ENCODE data around the gene NBAS.
"Not testable (repeated sequence)": the region's sequence is repeated elsewhere in the genome, so short reads cannot be mapped to it uniquely, and the experiment has no call there.

NBAS gene

DNA sequence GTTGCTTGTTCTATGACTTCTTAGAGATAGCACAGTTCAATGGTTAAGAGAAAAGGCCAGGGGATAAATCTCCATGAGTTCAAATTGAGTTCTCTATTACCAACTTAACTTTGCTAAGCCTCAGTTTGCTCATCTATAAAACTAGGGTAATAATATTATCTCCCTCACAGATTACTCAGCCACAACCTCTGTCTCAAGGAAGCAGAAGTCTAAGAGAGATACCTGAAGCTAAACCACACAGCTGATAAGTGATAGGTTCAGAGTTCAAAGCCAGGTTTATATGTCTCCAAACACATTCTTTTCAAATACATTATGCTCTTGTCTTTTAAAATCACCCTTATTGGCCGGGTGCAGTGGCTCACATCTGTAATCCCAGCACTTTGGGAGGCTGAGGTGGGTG is 287.7 kb downstream of the NBAS start:
- no peak for DNase-seq (ENCODE audit: low read depth in 1 of 2, low spot score in 1 of 2)

DNA sequence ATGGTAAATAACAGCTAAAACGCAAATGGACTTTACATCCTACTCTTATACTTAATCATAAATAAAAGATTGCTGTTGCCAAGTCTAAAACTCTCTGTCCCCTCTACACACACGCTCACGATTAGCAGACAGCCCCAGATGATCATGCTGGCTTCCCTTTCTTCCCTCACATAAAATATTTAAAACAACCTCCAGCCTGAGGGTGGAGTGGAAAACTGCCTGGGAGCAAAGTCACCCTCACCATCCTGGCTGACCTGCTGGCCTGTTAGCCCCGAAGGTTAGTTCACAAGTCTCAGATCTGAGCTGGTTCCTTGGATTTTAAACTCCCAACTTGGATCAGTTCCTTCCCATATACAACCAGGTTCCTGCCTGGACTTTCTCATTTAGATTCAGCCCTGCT is 288.2 kb downstream of the NBAS start:
- no peak for DNase-seq (ENCODE audit: low read depth in 1 of 2, low spot score in 1 of 2)

DNA sequence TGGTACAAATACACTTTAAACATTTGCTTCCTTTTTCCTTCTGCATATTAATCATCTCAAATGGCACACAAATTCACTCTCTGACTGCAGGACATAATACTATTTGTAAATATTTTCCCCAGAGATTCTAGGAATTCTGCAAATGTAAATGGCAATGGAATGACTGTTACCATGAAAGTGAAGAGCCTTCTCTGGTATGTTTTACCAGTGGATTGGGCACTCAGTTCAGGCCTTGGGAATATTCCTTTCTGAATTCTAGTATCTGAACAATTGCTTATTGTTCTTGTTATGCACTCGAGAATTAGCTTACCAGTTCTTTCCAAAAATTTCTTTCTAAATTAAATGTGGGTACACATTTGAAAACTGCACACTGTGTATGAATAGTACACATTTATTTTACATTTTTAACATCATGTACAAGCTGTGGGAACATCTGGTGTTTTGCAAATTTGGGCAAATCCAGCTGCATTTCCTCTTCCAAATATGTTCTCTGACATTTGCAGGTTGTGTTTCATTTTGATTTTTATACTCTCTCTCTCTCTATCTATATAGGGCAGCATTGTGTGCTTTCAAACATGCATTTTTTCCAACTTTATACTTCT is 289.1 kb downstream of the NBAS start:
- no peak for DNase-seq (ENCODE audit: low read depth in 1 of 2, low spot score in 1 of 2)

DNA sequence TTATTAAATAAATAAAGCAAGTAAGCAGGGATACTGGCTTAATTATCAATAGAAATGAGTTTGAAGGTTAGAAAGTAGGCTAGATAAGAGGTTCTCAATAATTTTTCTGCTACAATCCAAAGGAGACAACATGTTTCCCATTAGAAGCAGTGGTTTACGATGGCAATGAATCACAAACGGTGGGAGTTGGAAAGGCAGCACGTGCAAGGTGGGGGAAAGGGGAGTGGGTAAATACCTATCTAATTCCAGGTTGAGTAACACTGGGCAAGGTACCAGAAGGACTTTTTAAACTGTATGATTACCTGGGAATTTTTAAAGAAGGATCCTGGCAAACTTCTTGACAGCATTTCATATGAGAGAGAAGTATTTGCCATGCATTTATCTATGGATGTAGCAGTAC is 289.9 kb downstream of the NBAS start:
- no peak for DNase-seq (ENCODE audit: low read depth in 1 of 2, low spot score in 1 of 2)

DNA sequence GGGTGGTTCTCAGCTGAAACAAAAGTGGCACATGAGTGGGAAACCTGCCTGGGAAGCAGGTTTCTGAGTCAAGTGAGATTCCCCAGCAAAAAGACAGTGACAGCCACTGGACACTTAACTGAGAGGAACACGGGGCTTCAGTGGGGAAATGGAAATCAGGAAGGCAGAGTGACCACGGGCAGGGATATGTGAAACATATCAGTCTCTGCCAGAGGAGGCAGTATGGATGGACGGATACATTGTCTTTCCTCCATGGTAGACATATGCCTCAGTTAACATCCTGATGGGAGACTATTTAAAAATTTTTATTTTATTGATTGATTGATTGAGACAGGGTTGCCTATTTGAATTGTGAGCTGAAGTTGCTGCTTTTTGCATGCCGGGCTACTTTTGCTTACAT is 292.1 kb downstream of the NBAS start:
- no peak for DNase-seq (ENCODE audit: low read depth in 1 of 2, low spot score in 1 of 2)

DNA sequence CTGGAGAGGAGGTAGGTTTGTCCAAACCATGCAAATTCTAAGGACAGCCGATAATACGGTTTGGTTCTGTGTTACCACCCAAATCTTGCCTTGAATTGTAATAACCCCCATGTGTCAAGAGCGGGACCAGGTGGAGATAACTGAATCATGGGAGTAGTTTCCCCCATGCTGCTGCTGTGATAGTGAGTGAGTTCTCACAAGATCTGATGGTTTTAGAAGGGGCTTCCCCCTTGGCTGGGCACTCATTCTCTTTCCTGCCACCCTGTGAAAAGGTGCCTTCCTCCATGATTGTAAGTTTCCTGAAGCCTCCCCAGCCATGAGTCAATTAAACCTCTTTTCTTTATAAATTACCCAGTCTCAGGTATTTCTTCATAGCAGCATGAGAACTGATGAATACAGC is 295.2 kb downstream of the NBAS start:
- no peak for DNase-seq (ENCODE audit: low read depth in 1 of 2, low spot score in 1 of 2)

DNA sequence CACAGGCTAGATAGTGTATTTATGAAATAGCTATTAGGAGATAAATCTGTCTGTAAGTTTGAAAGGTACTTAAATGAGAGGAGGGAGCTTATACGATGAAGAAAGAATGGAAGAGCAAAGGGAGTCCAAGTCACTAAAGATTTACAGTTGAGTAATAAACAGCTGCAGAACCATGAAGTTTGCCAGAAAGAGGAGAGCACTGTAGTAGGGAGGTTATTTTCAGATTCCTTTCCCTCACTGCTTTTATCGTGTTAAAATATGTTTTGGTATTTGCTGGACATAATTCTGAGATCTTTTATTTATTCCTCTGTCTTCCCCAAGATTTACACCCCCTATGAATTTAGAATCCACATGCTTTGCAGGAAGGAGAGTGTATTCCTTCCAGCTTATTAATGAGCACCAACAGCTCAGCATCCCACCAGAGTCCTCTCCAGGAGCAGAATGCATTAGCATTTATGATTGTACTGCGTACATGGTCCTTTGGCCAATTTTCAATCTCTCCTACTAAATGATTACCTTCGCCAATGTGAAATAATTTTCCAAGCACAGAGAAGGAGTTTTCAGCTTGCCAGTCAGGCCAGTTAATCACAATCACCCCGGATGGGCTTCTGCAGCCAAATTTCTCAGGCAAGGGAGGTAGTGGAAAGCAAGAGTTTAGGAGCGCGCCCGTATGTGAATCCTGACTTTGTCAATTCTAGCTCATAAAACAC is 297.0 kb downstream of the NBAS start:
- no peak for DNase-seq (ENCODE audit: low read depth in 1 of 2, low spot score in 1 of 2)

DNA sequence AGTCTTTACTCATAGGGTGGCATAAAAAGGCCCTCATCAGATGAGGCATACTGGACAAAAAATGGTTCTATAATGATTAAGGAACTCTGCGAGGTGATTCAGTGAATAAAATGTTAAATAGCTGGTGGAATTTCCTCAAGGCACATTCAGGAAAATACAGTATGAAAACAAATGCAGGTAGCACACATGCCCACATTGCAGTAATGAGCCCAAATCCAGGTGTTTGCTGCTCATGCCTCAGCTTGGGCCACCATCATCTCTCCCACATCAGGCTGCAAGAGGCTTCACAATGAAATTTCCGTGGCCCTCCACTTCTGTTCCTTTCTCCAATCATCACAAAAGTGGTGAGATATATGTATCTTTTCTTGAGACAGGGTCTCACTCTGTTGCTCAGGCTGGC is 298.3 kb downstream of the NBAS start:
- DNase-seq (ENCODE audit: low read depth in 1 of 2, low spot score in 1 of 2): no peak

DNA sequence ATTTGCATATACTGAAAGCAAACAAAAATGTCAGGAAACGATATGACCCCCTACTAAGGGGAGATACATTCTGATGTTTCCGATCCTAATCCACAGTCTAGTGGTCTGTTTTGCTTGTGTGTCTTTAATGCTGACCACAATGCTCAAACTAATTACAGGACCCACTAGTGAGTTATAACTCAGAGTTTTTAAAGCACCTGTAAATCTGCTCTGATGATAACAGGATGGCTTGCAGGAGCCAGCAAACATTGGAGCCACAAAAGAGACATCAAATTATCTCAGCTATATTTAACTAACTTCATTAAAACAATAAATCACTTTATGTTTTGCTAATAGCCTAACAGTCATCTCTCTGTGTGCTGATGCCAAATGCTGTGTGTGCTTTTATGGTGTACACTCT is 300.3 kb downstream of the NBAS start:
- DNase-seq (ENCODE audit: low read depth in 1 of 2, low spot score in 1 of 2): no peak

DNA sequence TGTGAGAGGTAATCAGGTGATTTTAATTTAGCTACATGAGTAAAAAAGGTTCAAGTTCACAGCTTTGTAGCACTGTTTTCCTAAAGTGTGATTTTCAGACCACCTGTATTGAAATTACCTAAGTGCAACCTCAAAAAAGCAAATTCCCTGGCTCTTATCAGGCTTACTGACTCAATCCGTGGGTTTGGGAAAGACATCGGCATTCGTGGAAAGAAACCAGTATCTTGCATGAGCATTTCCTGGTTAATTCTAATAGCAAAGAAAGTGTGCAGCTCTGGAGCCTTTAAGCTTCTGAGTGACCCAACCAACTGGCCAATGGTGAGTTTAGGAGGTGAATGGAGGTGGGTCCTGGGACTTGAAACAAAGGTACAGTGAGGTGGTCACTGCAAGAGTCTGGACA is 300.9 kb downstream of the NBAS start:
- DNase-seq (ENCODE audit: low read depth in 1 of 2, low spot score in 1 of 2): no peak

DNA sequence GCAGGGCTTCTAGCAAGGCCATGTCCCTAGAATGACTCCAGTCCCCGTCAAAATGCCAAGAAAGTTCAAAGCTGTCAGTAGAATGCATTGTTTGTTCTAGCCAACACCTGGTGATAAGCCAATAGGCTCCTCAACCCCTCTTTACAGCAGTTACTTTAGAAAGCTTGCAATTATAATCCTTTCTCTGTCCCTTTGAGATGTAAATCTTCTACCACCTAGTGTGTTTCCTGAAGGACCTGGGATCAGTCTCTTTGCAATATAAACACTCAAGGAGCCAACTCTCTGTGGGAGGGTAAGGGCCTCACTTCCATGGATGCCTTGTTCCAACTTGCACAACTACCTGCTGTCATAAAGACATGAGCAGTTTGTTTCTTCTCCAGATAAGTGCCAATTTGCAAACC is 301.8 kb downstream of the NBAS start:
- DNase-seq (ENCODE audit: low read depth in 1 of 2, low spot score in 1 of 2): no peak

DNA sequence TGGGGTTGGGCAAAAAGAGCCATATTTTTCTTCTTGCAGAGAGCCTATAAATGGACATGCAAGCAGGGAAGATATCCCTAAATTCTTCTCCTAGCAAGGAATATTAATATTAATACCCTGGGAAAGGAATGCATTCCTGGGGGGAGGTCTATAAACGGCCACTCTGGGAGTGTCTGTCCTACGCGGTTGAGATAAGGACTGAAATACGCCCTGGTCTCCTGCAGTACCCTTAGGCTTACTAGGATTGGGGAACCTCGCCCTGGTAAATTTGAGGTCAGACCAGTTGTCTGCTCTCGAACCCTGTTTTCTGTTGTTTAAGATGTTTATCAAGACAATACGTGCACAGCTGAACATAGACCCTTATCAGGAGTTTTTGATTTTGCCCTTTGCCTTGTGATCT is 302.7 kb downstream of the NBAS start:
- not testable (repeated sequence) for DNase-seq (ENCODE audit: low read depth in 1 of 2, low spot score in 1 of 2)

DNA sequence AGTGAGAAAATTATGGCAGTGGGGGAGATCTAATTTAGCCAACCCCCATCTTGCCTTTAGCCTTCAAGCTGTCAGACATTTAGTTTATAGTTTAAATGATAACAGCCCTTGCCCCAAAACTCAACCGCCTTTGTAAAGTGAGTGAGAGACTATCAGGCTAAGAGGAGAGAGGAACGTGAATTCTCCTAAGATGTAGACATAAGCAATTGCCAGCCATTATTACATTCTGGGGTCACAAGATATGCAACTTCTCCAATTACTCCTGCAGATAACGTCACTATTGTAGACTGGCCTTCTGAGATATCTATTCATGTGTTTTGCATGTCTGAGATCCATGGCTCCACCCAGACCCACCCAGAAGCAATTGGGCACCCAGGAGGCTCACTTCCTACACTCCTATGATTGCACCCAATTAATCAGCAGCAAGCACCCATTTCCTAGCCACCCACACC is 307.3 kb downstream of the NBAS start:
- no peak for DNase-seq (ENCODE audit: low read depth in 1 of 2, low spot score in 1 of 2)

DNA sequence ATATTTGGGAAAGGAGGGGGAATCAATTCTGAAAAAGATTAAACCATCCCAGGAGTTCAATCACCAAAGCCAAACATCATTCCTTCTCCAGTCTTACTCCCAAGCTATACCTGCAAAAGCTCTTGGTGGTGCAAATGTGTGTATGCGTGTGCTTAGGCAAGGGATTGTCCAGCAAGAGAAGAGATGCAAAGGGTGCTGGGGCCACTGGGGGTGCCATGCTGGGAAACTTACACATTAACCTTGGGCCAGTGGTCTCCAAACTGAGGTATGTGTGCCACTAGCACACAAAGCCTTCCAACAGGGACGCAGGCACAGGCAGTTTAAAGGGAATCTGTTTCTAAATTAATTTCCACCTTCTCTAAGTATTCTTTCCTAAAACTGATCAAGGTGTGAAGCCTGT is 307.9 kb downstream of the NBAS start:
- no peak for DNase-seq (ENCODE audit: low read depth in 1 of 2, low spot score in 1 of 2)

DNA sequence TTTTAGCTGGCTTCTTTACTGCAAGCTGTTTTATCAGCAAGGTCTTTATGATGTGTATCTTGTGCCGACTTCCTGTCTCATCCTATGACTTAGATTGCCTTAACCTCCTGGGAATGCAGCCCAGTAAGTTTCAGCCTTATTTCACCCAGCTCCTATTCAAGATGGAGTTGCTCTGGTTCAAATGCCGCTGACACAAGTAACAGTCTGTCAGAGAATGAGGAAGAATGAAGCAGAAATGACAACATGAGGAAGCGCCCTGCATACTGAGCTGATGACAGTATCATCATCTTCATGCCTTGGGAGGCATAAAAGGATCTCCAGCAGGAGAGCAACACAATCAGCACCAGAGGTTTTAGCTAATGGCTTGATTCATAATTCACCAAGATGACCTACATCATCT is 309.4 kb downstream of the NBAS start:
- DNase-seq (ENCODE audit: low read depth in 1 of 2, low spot score in 1 of 2): no peak

DNA sequence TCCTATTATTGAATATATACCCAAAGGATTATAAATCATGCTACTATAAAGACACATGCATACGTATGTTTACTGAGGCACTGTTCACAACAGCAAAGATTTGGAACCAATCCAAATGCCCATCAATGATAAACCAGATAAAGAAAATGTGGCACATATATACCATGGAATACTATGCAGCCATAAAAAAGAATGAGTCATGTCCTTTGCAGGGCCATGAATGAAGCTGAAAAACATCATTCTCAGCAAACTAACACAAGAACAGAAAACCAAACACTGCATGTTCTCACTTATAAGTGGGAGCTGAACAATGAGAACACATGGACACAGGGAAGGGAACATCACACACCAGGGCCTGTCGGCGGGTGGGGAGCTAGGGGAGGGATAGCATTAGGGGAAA is 310.2 kb downstream of the NBAS start:
- DNase-seq (ENCODE audit: low read depth in 1 of 2, low spot score in 1 of 2): not testable (repeated sequence)

DNA sequence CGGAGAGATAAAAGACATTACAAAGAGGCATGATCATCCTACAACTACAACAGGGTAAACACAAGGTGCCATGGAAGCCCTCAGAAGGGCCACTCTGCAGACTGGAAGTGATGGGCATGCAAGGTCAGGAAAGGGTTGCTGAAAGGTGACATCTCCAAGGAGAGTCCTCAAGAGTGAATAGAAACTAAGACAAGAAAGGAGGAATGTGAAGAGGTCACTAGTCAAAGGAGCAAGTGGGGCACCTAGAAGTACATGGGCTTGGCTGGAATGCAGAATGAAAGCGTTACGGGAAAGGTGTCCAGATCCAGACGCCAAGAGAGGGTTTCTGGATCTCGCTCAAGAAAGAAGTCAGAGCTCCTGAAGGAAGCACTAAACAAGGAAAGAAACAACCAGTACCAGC is 314.3 kb downstream of the NBAS start:
- no peak for DNase-seq (ENCODE audit: low read depth in 1 of 2, low spot score in 1 of 2)

DNA sequence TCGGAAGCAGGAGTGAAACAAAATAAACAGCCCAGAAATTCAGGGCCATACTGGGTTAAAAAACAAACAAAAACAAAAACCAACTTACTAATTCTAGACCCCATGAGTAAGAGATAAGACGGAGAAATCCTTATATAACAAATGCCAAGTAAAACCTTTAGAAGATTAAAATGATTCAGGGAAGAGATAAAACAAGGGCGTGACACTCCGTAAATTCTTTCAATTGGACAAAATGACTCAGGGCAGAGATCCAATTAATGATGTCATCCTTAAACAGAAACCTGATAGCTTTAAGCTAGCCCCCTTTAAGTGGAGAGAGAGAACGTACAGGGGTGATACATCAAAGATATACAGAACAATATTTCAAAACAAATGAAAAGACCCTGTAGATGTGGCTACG is 317.4 kb downstream of the NBAS start:
- no peak for DNase-seq (ENCODE audit: low read depth in 1 of 2, low spot score in 1 of 2)

DNA sequence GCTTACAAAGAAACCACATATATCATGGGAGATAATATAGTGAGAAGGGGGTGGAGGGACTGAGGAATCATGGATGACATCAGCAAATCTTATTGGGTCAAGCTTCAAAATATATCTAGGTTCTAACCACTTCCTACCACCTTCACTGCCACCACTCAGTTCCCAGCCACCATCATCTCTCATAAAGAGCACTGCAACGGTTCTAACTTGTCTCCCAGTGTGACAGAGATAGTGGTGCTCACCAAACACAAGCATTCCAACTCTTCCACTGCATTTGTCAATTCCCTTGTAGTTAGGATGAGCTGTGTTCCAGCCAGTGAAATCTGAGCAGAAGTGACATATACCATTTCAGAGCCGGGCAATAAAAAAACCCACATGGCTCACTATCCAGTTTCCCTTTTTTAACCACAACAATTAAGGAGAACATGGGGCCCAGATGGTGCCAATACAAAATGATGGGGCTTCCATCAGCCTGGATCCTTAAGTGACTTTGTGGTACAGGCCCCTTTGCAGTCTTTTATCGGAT is 318.1 kb downstream of the NBAS start:
- DNase-seq (ENCODE audit: low read depth in 1 of 2, low spot score in 1 of 2): no peak

DNA sequence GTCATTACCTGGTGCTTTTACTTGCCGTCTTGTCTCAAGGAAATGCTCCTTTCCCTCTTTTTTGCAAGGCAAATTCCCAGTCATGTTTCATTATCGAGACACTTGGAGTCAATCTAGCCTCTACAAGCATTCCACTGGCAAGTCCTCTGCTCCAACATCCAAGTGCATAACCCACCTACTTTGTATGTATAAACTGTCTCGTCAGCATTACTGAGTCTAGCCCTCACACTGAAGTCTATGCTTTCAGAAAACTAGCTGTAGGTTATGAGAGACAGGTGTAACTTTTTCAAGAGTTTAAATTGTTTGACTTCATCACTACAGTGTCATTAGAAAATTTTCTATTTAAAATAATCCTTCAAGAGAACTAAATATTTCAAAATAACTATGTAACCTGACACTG is 319.2 kb downstream of the NBAS start:
- no peak for DNase-seq (ENCODE audit: low read depth in 1 of 2, low spot score in 1 of 2)

DNA sequence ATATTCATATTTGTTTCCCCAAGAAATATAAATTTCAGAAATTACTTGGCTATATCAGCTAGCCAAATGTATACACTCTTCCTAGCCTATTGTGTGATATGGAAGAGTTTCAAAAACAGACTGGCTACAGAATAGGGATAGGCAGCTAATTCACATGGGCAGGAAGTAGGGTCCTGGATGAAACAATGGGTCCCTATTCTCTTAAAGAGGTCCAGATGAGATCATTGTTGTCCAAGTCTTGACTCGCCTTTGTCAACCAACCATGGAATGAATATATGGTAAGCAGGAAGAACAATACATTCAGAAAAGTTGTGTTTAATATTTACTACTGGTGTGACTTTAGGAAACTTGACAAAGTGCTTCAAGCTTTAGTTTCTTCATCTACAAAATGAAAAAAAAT is 319.9 kb downstream of the NBAS start:
- DNase-seq (ENCODE audit: low read depth in 1 of 2, low spot score in 1 of 2): no peak

DNA sequence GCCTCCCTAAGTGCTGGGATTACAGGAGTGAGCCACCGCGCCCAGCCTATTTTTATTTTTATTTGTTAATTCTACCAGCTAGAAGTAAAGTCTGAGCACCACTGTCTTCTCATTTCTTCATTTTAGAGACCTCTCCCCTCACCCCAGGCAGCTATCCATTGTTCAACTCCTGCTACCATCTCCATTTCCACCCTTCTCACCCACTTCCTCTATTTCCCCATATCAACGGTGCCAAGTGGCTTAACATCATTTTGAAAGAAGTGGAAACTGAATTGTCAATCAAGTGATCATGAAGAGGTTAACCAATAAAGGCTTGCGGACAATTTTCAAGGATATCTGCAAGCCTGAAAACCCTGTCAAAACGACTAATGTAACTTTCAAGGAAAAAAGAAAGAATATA is 323.1 kb downstream of the NBAS start:
- no peak for DNase-seq (ENCODE audit: low read depth in 1 of 2, low spot score in 1 of 2)

DNA sequence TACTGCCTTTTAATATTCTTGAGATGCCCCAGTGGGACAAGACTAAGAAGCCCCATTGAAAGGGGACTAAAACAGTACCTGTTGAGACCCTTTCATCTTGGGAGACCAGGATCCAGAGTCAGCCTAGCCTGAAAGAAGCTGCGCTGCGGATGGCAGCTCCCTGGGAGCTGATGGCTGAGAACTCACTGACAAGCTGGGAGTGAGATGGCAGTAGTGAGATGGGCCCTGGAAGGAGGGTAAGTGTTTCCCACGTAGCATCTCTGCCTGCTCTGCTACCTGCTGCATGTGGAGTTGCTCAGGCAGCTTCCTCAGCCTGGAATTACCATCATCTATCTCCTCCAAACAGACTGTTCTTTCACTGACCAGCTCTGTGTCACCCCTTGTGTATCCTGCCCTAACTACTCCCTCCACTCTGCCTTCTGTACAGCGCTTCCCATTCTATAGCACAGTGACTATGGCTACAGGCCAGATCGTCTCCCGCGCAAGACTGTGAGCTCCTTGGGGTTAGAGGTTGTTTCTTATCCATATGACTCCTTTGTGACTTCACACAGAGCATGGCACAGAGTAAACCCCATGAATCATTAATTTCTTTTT is 330.4 kb downstream of the NBAS start:
- DNase-seq (ENCODE audit: low read depth in 1 of 2, low spot score in 1 of 2): no peak
